Hepatocyte (in vitro differentiated cells): ENCODE results near the gene PAGE1.

Source experiments
- CTCF ChIP-seq: fragments of 200-600 bp; sonication (generic); IDR thresholded peaks from 2 replicates; pipeline ENCODE4 v1.5.1; 2016; ENCODE audit warnings: antibody characterized with exemption, mild to moderate bottlenecking; ENCODE audit not compliant: poor library complexity
- EZH2 ChIP-seq: fragments of 200-600 bp; sonication (generic); IDR thresholded peaks from 2 replicates; pipeline ENCODE4 v1.6.1; 2016; ENCODE audit warnings: antibody characterized with exemption, mild to moderate bottlenecking, borderline replicate concordance

DNA sequence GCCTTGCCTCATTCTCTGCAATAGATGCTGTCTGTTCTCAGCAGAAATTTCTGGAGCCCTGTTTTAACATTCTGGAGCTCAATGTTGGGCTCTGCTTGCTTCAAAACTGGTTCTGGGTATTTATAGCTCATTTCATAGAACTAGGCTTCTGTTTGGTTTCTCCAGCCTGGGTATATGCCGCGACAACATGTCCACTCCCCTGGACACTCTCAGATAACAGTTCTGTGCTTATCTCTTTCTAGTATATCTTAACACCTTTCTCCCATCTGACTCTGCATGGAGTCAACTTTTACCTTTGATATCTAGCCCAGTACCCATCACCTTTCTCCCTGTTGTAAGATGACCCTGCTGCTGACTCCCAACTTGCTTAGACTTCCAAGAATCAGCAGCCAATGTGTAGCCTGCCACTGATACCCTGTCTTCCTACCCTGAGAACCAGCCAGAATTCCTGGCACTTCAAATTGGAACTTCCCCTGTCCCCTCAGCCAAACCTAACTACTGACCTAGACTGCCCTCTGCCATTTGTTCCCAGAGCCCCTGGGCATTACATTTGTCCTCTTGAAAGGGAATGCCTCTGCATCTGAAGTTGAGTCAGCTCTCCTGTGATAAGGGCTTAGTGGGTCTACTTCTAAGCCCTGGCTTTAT is 20.6 kb downstream of the PAGE1 start:
- TF ChIP-seq CTCF (no peak), EZH2 (no peak)
